ENCODE results near the gene UFD1. TPM values are rescaled to one million over a fixed set of nuclear protein-coding genes. Genes with fewer than 3 reads are reported as not detected.

UFD1 gene
- total RNA-seq, 1 donor from 2014 or later = 99.9 TPM

DNA sequence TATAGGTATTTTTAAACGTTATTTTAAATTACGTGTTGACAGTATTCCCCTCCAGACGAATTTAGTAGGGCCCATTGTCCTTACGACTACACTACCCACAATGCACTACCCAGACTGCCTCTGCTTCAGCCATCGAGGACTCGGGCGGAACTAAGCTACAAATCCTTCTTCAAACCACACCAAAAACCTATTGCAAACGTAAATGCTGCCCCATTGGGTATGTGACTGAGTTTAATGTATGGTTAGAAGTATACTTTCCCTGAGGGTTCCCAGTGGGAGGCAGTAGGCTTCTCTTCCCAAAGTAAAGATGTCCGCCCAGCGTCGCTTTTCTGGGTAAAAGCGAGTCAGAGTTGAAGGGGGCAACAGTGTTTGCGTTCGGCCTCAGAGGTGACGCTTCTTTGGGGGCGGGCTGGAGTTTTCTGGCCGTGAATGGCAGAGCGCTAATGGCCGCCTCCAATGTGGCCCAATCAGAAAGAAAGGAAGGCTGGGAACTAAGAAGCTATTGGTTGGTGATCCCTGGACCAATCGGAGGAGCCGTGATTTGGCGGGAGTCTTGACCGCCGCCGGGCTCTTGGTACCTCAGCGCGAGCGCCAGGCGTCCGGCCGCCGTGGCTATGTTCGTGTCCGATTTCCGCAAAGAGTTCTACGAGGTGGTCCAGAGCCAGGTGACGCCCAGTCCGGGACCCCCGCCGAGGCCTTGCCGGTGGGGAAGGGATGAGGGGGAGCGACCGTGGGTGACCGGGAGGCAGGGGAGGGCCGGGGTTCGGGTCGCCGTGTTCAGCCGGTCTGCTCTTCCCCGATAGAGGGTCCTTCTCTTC lies 571 bp upstream of the UFD1 start, which contains the start of gene CDC45:
TSS of gene CDC45 (plus strand) at position 566 of the 818 bp plus-strand sequence. CDS start at position 615, 49 bp downstream.
- H3K27me3 Mint-ChIP-seq = no peaks in the 10 kb centered on the region
- H3K4me1 Mint-ChIP-seq = peaks cover 37% of the 10 kb centered on the region
- peak within 1 kb of the TSS; percentile 100 for H3K4me3 Mint-ChIP-seq
- DNase-seq = peak; percentile 98
- intact Hi-C loops (cut with micrococcal nuclease) = loop anchor here (1.0 to 5.0 kb wide), 5 partner anchors 32 to 357 kb away; partner anchors contain the start of genes C22orf39, DGCR2, MRPL40 and SLC25A1
- H3K9me3 Mint-ChIP-seq = no peaks in the 10 kb centered on the region
- H3K36me3 Mint-ChIP-seq (ENCODE audit: low read depth) = peaks cover 35% of the 10 kb centered on the region
- H3K27ac Mint-ChIP-seq = peak within 1 kb of the TSS; percentile 98

GRCh38 chr22:19478045-19478900 lies 720 bp downstream of the UFD1 start:
- Mint-ChIP-seq H3K27ac (peak overlapping the region; percentile 80), H3K9me3 (no peaks in the 10 kb centered on the region), H3K4me1 (peaks cover 37% of the 10 kb centered on the region), H3K27me3 (no peaks in the 10 kb centered on the region), H3K36me3 (ENCODE audit: low read depth) (peaks cover 32% of the 10 kb centered on the region), H3K4me3 (peak overlapping the region; percentile 100)
- intact Hi-C loops (cut with micrococcal nuclease) = loop anchor here (1.0 to 5.0 kb wide), 3 partner anchors 154 to 355 kb away; partner anchors contain the start of genes DGCR2 and ESS2
- peak; percentile 74 for DNase-seq

DNA sequence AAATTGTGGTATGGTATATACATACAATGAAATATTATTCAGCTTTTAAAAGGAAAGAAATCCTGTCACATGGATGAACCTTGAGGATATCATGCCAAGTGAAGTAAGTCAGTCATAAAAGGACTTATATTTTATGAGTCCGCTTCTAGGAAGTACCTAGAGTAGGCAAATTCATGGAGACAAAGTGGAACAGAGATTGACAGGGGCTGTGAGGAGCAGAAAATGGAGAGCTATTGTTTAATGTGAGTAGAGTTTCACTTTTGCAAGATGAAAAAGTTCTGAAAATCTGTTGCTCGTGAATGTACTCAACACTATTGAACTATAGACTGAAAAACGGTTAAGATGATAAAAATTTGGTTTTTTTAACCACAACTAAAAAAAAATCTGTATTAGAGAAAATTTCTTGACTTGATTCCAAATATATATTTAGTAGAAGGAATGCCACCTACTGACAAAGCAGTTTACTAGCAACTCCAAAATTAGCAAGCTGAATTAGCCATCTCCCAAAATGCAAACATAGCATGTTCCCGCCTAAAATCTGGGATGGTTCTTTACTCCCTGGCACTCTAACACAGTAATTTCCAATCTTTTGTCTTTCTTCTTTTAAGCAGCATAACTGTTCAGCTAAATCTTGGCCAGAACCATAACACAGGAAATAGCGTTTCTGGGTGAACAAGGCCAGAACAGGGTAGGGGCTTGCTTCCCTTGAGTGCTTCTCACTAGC lies 1.5 kb downstream of the UFD1 start:
- H3K36me3 Mint-ChIP-seq (ENCODE audit: low read depth) = peaks cover 31% of the 10 kb centered on the region
- peak overlapping the region; percentile 100 for H3K4me3 Mint-ChIP-seq
- no peak for DNase-seq
- no peaks in the 10 kb centered on the region for H3K9me3 Mint-ChIP-seq
- intact Hi-C loops (cut with micrococcal nuclease) = loop anchor here (1.0 to 5.0 kb wide), 3 partner anchors 155 to 355 kb away; partner anchors contain the start of genes DGCR2 and ESS2
- H3K4me1 Mint-ChIP-seq = peaks cover 37% of the 10 kb centered on the region
- H3K27ac Mint-ChIP-seq = peak overlapping the region; percentile 46
- no peaks in the 10 kb centered on the region for H3K27me3 Mint-ChIP-seq

- Mint-ChIP-seq H3K9me3 (no peaks in the 10 kb centered on the region), H3K4me1 (peaks cover 36% of the 10 kb centered on the region), H3K27me3 (no peaks in the 10 kb centered on the region), H3K27ac (peak overlapping the region; percentile 60), H3K36me3 (ENCODE audit: low read depth) (peaks cover 41% of the 10 kb centered on the region), H3K4me3 (no peak overlapping the region)
- intact Hi-C loops (cut with micrococcal nuclease) = loop anchor here (5.0 kb wide), 1 partner anchor 156 kb away; no protein-coding TSS in a partner anchor
- no peak for DNase-seq
Observed at GRCh38 chr22:19476023-19476422, 3.0 kb downstream of the UFD1 start.

DNA sequence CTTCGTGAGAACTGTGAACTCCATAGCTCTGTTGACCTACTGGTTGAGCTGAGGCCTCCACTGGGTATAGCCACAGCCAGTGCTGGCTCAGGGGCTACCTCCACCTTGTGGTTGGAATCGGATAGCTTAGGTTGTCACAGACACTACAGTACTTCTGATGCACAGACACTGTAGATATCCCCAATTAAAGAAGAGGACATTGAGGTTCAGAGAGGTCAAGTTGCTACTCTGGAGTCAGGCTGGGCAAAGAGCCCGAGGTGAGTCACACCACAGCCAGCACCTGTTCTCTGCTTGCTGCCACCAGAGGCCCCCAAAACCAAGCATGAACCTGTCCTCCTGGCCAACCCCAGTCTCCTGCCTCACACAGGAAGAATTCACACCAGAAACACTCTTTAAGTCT lies 5.4 kb downstream of the UFD1 start:
- H3K4me1 Mint-ChIP-seq = peaks cover 22% of the 10 kb centered on the region
- H3K9me3 Mint-ChIP-seq = no peaks in the 10 kb centered on the region
- intact Hi-C loops (cut with micrococcal nuclease) = no loop called here
- no peaks in the 10 kb centered on the region for H3K27me3 Mint-ChIP-seq
- H3K4me3 Mint-ChIP-seq = no peak overlapping the region
- DNase-seq = no peak
- H3K36me3 Mint-ChIP-seq (ENCODE audit: low read depth) = peaks cover 47% of the 10 kb centered on the region
- H3K27ac Mint-ChIP-seq = no peak overlapping the region

DNA sequence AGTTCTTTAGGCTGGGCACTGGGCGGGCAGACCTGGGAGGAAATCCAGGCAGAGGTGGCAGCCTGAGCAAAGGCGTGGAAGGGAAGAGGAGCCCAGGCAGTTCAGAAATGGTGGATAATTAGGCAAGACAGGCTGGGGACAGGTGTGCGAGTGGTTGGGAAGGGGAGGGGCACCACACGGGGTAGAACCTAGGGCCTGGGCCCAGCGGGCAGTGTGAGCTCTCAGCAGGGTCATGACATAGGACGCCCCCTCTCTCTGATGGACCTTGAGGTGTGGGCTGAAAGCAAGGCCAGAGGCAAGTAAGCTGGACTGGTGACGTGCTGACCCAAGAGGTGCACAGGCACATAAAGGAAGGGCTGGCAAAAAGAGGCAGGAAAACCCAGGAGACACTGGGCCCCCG lies 6.8 kb downstream of the UFD1 start:
- H3K27ac Mint-ChIP-seq = peak overlapping the region; percentile 24
- no peaks in the 10 kb centered on the region for H3K9me3 Mint-ChIP-seq
- no peak for DNase-seq
- intact Hi-C loops (cut with micrococcal nuclease) = no loop called here
- H3K4me3 Mint-ChIP-seq = no peak overlapping the region
- H3K27me3 Mint-ChIP-seq = no peaks in the 10 kb centered on the region
- peaks cover 13% of the 10 kb centered on the region for H3K4me1 Mint-ChIP-seq
- peaks cover 60% of the 10 kb centered on the region for H3K36me3 Mint-ChIP-seq (ENCODE audit: low read depth)

GRCh38 chr22:19471572-19471971 lies 7.4 kb downstream of the UFD1 start:
- no peaks in the 10 kb centered on the region for H3K27me3 Mint-ChIP-seq
- intact Hi-C loops (cut with micrococcal nuclease) = no loop called here
- H3K4me3 Mint-ChIP-seq = no peak overlapping the region
- no peak overlapping the region for H3K27ac Mint-ChIP-seq
- H3K36me3 Mint-ChIP-seq (ENCODE audit: low read depth) = peaks cover 61% of the 10 kb centered on the region
- no peak for DNase-seq
- H3K9me3 Mint-ChIP-seq = no peaks in the 10 kb centered on the region
- H3K4me1 Mint-ChIP-seq = peaks cover 10% of the 10 kb centered on the region

GRCh38 chr22:19470010-19470409 lies 9.0 kb downstream of the UFD1 start:
- Mint-ChIP-seq H3K4me3 (no peak overlapping the region), H3K27ac (no peak overlapping the region), H3K9me3 (no peaks in the 10 kb centered on the region), H3K4me1 (no peaks in the 10 kb centered on the region), H3K27me3 (no peaks in the 10 kb centered on the region), H3K36me3 (ENCODE audit: low read depth) (peaks cover 62% of the 10 kb centered on the region)
- DNase-seq = no peak
- intact Hi-C loops (cut with micrococcal nuclease) = no loop called here

GRCh38 chr22:19469421-19469820 lies 9.6 kb downstream of the UFD1 start:
- intact Hi-C loops (cut with micrococcal nuclease) = no loop called here
- H3K36me3 Mint-ChIP-seq (ENCODE audit: low read depth) = peaks cover 64% of the 10 kb centered on the region

DNA sequence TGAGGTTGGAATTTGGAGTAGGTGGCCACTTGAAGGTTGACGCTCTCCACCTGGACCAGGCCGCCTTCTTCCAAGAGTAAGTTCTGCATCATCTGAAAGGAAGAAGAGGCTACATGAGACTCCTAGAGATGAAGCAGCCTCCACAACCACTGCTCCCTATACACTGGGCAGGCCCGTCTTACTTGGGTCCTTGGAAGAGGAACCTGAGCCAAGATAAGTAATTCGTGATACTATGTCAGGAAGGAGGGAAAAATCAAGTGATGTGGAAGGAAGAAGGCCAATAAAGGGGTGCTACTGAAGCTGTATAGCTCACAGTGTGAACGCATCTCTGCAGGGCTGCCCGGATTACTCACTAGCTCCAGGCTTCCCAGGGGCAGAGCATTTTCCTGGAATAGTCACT lies 11.1 kb downstream of the UFD1 start:
- H3K4me1 Mint-ChIP-seq = peaks cover 1% of the 10 kb centered on the region
- no peak for DNase-seq
- intact Hi-C loops (cut with micrococcal nuclease) = no loop called here
- no peaks in the 10 kb centered on the region for H3K27me3 Mint-ChIP-seq
- no peak overlapping the region for H3K27ac Mint-ChIP-seq
- no peaks in the 10 kb centered on the region for H3K9me3 Mint-ChIP-seq
- H3K4me3 Mint-ChIP-seq = no peak overlapping the region
- peaks cover 63% of the 10 kb centered on the region for H3K36me3 Mint-ChIP-seq (ENCODE audit: low read depth)

More at GRCh38 chr22:19469421-19469820, 9.6 kb downstream of the UFD1 start:
- H3K27me3 Mint-ChIP-seq = no peaks in the 10 kb centered on the region
- H3K4me3 Mint-ChIP-seq = no peak overlapping the region
- no peaks in the 10 kb centered on the region for H3K9me3 Mint-ChIP-seq
- H3K27ac Mint-ChIP-seq = no peak overlapping the region
- peaks cover under 1% of the 10 kb centered on the region for H3K4me1 Mint-ChIP-seq
- DNase-seq = no peak

GRCh38 chr22:19466848-19467752 lies 11.9 kb downstream of the UFD1 start:
- DNase-seq = no peak
- Mint-ChIP-seq H3K4me3 (no peak overlapping the region), H3K9me3 (no peaks in the 10 kb centered on the region), H3K36me3 (ENCODE audit: low read depth) (peaks cover 63% of the 10 kb centered on the region), H3K4me1 (peaks cover 1% of the 10 kb centered on the region), H3K27ac (no peak overlapping the region), H3K27me3 (no peaks in the 10 kb centered on the region)
- intact Hi-C loops (cut with micrococcal nuclease) = no loop called here

- no peak for DNase-seq
- H3K36me3 Mint-ChIP-seq (ENCODE audit: low read depth) = peaks cover 62% of the 10 kb centered on the region
- H3K27ac Mint-ChIP-seq = no peak overlapping the region
- intact Hi-C loops (cut with micrococcal nuclease) = no loop called here
- H3K4me3 Mint-ChIP-seq = no peak overlapping the region
- peaks cover 1% of the 10 kb centered on the region for H3K4me1 Mint-ChIP-seq
- no peaks in the 10 kb centered on the region for H3K9me3 Mint-ChIP-seq
- H3K27me3 Mint-ChIP-seq = no peaks in the 10 kb centered on the region
Observed at GRCh38 chr22:19466126-19466716, 12.8 kb downstream of the UFD1 start.

All from activated CD4-positive, alpha-beta T cell treated with anti-CD3 and anti-CD28 coated beads, Interleukin-2, amount 10 ng/mL, durations not matched to agents 24 days and 14 days (primary cell).